GM13977 (cell line): ENCODE results near the gene ECHS1.

Experiments used
- DNase-seq: peaks from one replicate; pipeline ENCODE4 v3.0.0; 2012; ENCODE audit warnings: low spot score
- CTCF ChIP-seq: IDR thresholded peaks from 2 replicates; pipeline ENCODE4 v1.5.1; 2012; ENCODE audit warnings: mild to moderate bottlenecking, control low read depth; ENCODE audit not compliant: insufficient read depth; ENCODE audit errors: extremely low read depth, missing control alignments
- in situ Hi-C: fragments of 300-500 bp; cut with MboI; formaldehyde crosslinking; loops from one replicate; pipeline ENCODE4 v1.12.0; 2022; ENCODE audit warnings: low sequenced_read_pairs, low pct_unique_long_range_greater_than_20kb, mixed read lengths, inconsistent platforms; ENCODE audit not compliant: unreplicated experiment

ECHS1 gene

DNA sequence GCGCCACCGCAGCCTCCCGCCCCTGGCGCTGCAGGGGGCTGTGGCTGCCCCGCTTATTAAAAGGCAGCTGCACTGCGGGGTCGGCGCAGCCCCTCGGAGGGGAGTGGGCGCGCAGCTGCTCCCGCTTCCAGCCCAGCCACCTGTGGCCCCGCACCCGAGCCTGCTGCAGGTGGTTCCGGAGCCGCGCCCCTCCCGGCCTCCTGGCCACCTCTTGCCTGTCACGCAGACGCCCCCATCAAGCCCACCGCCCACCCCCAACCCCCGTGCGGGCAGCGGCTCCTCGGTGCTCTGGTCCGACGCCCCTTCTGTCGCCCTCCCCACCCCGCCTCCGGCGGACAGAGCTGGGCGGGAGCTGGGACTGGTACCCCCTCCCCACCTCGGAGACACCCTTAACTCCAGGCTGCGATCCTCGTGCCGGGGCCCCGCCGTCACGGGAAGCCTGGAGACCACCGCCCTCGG is 37.0 kb downstream of the ECHS1 start:
- TF ChIP-seq CTCF: no peak
- in situ Hi-C loops: no loop called here
- no peak for DNase-seq

- TF ChIP-seq CTCF: no peak
- in situ Hi-C loops: no loop called here
- DNase-seq: peak; percentile 85
Observed at GRCh38 chr10:133335246-133336117, 37.7 kb downstream of the ECHS1 start.

GRCh38 chr10:133334503-133335245 is 38.5 kb downstream of the ECHS1 start:
- in situ Hi-C loops: no loop called here
- TF ChIP-seq CTCF: no peak
- no peak for DNase-seq

GRCh38 chr10:133332936-133333699 is 40.0 kb downstream of the ECHS1 start:
- in situ Hi-C loops: no loop called here
- TF ChIP-seq CTCF: no peak
- DNase-seq: no peak

DNA sequence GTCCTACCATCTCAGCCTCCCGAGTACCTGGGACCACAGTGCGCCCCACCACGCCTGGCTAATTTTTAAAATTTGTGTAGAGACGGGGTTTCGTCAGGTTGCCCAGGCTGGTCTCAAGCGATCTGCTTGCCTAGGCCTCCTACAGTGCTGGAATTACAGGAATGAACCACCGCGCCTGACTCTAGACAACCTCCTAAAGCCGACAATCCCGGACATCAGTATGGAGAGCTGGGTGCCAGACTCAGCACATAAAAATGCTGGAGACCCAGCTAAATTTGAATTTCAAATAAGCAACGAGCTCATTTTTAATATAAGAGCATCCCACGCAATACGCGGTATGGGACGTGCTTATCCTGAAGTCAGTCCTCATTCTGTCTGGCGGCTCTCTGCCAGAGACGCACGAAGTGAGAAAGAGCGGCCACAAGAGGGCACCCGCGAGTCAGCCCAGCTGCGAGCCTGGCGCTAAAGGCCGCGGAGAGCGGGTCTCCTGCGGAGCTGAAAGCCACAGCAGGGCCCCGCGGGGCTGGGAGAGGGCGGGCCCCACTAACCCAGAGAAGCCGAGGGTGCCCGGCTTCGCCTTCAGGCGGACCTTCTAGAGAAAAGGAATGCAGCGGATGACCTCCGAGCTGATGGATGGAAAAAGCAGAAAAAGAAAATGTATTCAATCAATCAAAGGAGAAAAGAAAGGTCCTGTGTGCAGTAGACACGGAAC is 43.5 kb downstream of the ECHS1 start:
- peak; percentile 92 for DNase-seq
- in situ Hi-C loops: no loop called here
- TF ChIP-seq CTCF: peak; percentile 95
